Measurements from ENCODE around the gene SMIM8.
"Not testable (repeated sequence)": the region's sequence is repeated elsewhere in the genome, so short reads cannot be mapped to it uniquely, and the experiment has no call there.

Gene SMIM8

GRCh38 chr6:87289571-87289970 lies 32.8 kb upstream of the SMIM8 start:
- DNase-seq (ENCODE audit: low spot score) (no peak), ATAC-seq (ENCODE audit: low read depth) (no peak)
- Histone ChIP-seq H3K27me3 (ENCODE audit: insufficient read depth, poor library complexity, severe bottlenecking) (no peaks in the 10 kb centered on the region), H3K4me3 (ENCODE audit: severe bottlenecking) (no peak overlapping the region), H3K27ac (ENCODE audit: poor library complexity, severe bottlenecking) (no peak overlapping the region), H3K36me3 (ENCODE audit: low read depth) (no peaks in the 10 kb centered on the region), H3K9me3 (ENCODE audit: severe bottlenecking) (no peaks in the 10 kb centered on the region), H3K4me1 (ENCODE audit: insufficient read depth, poor library complexity, severe bottlenecking) (no peaks in the 10 kb centered on the region)
- TF ChIP-seq CTCF (IDR thresholded peaks at IDR 0.05; ENCODE audit: poor library complexity, severe bottlenecking): no peak

- H3K27ac ChIP-seq (ENCODE audit: poor library complexity, severe bottlenecking): no peak overlapping the region
- DNase-seq (ENCODE audit: low spot score): no peak
- no peaks in the 10 kb centered on the region for H3K36me3 ChIP-seq (ENCODE audit: low read depth)
- no peaks in the 10 kb centered on the region for H3K4me1 ChIP-seq (ENCODE audit: insufficient read depth, poor library complexity, severe bottlenecking)
- no peak for TF ChIP-seq CTCF (IDR thresholded peaks at IDR 0.05; ENCODE audit: poor library complexity, severe bottlenecking)
- H3K27me3 ChIP-seq (ENCODE audit: insufficient read depth, poor library complexity, severe bottlenecking): no peaks in the 10 kb centered on the region
- no peak; the same call in 2 of the 3 replicates for ATAC-seq (ENCODE audit: low read depth)
- no peak overlapping the region for H3K4me3 ChIP-seq (ENCODE audit: severe bottlenecking)
- H3K9me3 ChIP-seq (ENCODE audit: severe bottlenecking): no peaks in the 10 kb centered on the region
Measured at GRCh38 chr6:87291883-87292282, 30.5 kb upstream of the SMIM8 start.

DNA sequence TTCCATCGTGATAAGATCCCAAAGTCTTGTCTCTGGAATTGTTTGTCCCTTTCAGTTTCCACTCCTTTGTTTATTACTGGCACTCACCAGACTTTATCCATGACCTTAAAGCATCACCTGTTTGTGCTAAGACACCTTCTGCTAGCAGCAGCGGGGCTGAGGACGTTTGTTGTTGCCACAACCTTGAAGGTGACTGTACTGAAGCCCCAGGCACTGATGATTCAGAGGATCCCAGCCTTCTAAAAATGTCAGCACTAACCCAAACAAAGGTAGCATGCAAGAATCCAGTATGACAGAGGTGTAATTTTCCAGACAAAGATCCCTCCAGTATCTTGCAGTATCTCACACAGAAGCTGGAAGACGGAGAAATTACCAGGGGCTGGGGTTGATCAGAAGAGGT lies 28.9 kb upstream of the SMIM8 start:
- ATAC-seq (ENCODE audit: low read depth): no peak
- H3K4me1 ChIP-seq (ENCODE audit: insufficient read depth, poor library complexity, severe bottlenecking): no peaks in the 10 kb centered on the region
- H3K4me3 ChIP-seq (ENCODE audit: severe bottlenecking): no peak overlapping the region
- no peak for DNase-seq (ENCODE audit: low spot score)
- H3K27ac ChIP-seq (ENCODE audit: poor library complexity, severe bottlenecking): no peak overlapping the region
- TF ChIP-seq CTCF (IDR thresholded peaks at IDR 0.05; ENCODE audit: poor library complexity, severe bottlenecking): no peak
- H3K27me3 ChIP-seq (ENCODE audit: insufficient read depth, poor library complexity, severe bottlenecking): no peaks in the 10 kb centered on the region
- no peaks in the 10 kb centered on the region for H3K9me3 ChIP-seq (ENCODE audit: severe bottlenecking)
- H3K36me3 ChIP-seq (ENCODE audit: low read depth): no peaks in the 10 kb centered on the region

GRCh38 chr6:87297119-87297518 lies 25.3 kb upstream of the SMIM8 start:
- Histone ChIP-seq H3K4me1 (ENCODE audit: insufficient read depth, poor library complexity, severe bottlenecking) (no peaks in the 10 kb centered on the region), H3K36me3 (ENCODE audit: low read depth) (no peaks in the 10 kb centered on the region), H3K4me3 (ENCODE audit: severe bottlenecking) (no peak overlapping the region), H3K9me3 (ENCODE audit: severe bottlenecking) (no peaks in the 10 kb centered on the region), H3K27me3 (ENCODE audit: insufficient read depth, poor library complexity, severe bottlenecking) (no peaks in the 10 kb centered on the region), H3K27ac (ENCODE audit: poor library complexity, severe bottlenecking) (no peak overlapping the region)
- no peak for TF ChIP-seq CTCF (IDR thresholded peaks at IDR 0.05; ENCODE audit: poor library complexity, severe bottlenecking)
- DNase-seq (ENCODE audit: low spot score) (no peak), ATAC-seq (ENCODE audit: low read depth) (no peak)

GRCh38 chr6:87301277-87301676 lies 21.1 kb upstream of the SMIM8 start:
- DNase-seq (ENCODE audit: low spot score); ATAC-seq (ENCODE audit: low read depth); H3K4me1 ChIP-seq (ENCODE audit: insufficient read depth, poor library complexity, severe bottlenecking); H3K36me3 ChIP-seq (ENCODE audit: low read depth); H3K4me3 ChIP-seq (ENCODE audit: severe bottlenecking); H3K27me3 ChIP-seq (ENCODE audit: insufficient read depth, poor library complexity, severe bottlenecking); H3K27ac ChIP-seq (ENCODE audit: poor library complexity, severe bottlenecking); H3K9me3 ChIP-seq (ENCODE audit: severe bottlenecking): not testable (repeated sequence)
